Measurements from ENCODE around the gene SGTA.

GRCh38 chr19:2706251-2706650, 76.8 kb downstream of the SGTA start:
- TF ChIP-seq CTCF (IDR thresholded peaks at IDR 0.05 in 2 of 3, conservative IDR thresholded peaks at IDR 0.05 in 1 of 3; ENCODE audit: insufficient read depth in 2 of 3, low read depth in 1 of 3, low read length in 3 of 3) (no peak), ATF4 (CRISPR knock-in tag; IDR thresholded peaks at IDR 0.05) (no peak), ZBTB11 (CRISPR knock-in tag; IDR thresholded peaks at IDR 0.05) (no peak), SP1 (CRISPR knock-in tag; IDR thresholded peaks at IDR 0.05) (no peak), HDAC6 (IDR thresholded peaks at IDR 0.05; ENCODE audit: low read depth, low read length) (no peak), RHOXF2B (CRISPR knock-in tag; conservative IDR thresholded peaks at IDR 0.05) (no peak), AFF4 (CRISPR knock-in tag; IDR thresholded peaks at IDR 0.05) (no peak), TEAD4 (IDR thresholded peaks at IDR 0.05; ENCODE audit: low read length) (no peak), TEAD4 (CRISPR knock-in tag; IDR thresholded peaks at IDR 0.05; ENCODE audit: borderline replicate concordance) (no peak), SRSF7 (optimal IDR thresholded peaks at IDR 0.05; ENCODE audit: low read depth, low read length) (no peak), POLR2AphosphoS5 (IDR thresholded peaks at IDR 0.05; ENCODE audit: control insufficient read depth, insufficient read depth, low read depth, low read length) (no peak), PREB (CRISPR knock-in tag; IDR thresholded peaks at IDR 0.05) (no peak)

Data from K562 (cell line).